ENCODE measurements around the gene NADK2. TPM values are rescaled to one million over a fixed set of nuclear protein-coding genes. Genes with fewer than 3 reads are reported as not detected.

NADK2 gene
- total RNA-seq, 2 donors from 2014 or later, result 23.4 to 30.1 TPM

DNA sequence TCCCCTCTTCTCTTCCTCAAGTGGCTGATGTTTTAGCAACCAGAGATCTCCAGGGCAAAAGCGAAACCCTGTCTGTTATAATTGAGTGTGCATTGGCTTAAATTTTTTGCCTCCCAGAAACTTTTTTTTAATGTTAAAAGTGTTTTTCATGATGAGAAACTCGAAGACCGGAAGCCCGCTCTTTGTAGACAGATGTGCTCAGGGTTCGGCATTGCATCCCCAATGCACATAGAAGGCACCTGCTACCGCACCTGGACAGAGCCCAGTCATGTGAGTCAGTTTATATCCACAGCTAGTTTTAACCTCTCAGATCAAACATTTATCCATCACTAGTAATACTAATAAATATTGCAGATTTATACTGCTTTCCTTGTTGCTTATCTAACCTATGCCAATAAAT lies 19.5 kb upstream of the NADK2 start:
- H3K4me1 ChIP-seq, result no peaks in the 10 kb centered on the region
- WGBS, 2 donors, result 87 to 88% methylated on average over 6 of the region's 6 CpGs
- TF ChIP-seq, protein P1, sequence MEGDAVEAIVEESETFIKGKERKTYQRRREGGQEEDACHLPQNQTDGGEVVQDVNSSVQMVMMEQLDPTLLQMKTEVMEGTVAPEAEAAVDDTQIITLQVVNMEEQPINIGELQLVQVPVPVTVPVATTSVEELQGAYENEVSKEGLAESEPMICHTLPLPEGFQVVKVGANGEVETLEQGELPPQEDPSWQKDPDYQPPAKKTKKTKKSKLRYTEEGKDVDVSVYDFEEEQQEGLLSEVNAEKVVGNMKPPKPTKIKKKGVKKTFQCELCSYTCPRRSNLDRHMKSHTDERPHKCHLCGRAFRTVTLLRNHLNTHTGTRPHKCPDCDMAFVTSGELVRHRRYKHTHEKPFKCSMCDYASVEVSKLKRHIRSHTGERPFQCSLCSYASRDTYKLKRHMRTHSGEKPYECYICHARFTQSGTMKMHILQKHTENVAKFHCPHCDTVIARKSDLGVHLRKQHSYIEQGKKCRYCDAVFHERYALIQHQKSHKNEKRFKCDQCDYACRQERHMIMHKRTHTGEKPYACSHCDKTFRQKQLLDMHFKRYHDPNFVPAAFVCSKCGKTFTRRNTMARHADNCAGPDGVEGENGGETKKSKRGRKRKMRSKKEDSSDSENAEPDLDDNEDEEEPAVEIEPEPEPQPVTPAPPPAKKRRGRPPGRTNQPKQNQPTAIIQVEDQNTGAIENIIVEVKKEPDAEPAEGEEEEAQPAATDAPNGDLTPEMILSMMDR (IDR thresholded peaks at IDR 0.05), result no peak
- no peak for TF ChIP-seq POLR2A (IDR thresholded peaks at IDR 0.05)
- no peaks in the 10 kb centered on the region for H3K9me3 ChIP-seq
- H3K27ac ChIP-seq, result no peak overlapping the region
- ATAC-seq (no peak), DNase-seq (no peak)
- H3K36me3 ChIP-seq (replicated peaks in 1 of 2; ENCODE audit: insufficient read depth in 1 of 2, low read depth in 2 of 2), result no peaks in the 10 kb centered on the region
- H3K4me3 ChIP-seq, result no peak overlapping the region
- H3K27me3 ChIP-seq, result no peaks in the 10 kb centered on the region
- intact Hi-C loops (cut with DNase I), result no loop called here

DNA sequence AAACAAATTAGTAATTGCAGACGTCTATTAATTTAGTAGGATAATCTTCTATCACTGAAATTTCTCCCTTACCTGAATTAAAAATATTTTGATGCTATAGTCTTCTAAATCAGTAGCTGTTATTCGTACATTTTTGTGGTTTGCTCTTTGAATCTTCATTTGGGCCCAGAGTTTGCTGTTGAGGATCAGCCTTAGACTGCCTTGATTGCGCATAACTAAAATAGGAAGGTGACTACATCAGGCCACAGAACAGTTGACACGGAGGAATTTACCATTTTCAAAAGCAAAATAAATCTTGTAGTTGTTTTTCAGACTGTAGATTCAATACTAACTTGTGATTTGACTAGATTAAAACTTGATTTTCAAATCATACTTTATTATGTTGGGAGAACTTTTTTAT lies 11.8 kb upstream of the NADK2 start:
- Histone ChIP-seq H3K4me1 (no peaks in the 10 kb centered on the region), H3K9me3 (no peaks in the 10 kb centered on the region), H3K27me3 (no peaks in the 10 kb centered on the region), H3K36me3 (replicated peaks in 1 of 2; ENCODE audit: insufficient read depth in 1 of 2, low read depth in 2 of 2) (no peaks in the 10 kb centered on the region), H3K4me3 (no peak overlapping the region), H3K27ac (no peak overlapping the region)
- no peak for ATAC-seq
- no peak for DNase-seq
- 67 to 70% methylated on average over 4 of the region's 4 CpGs for WGBS, 2 donors
- TF ChIP-seq POLR2A (IDR thresholded peaks at IDR 0.05), result no peak
- intact Hi-C loops (cut with DNase I), result no loop called here

DNA sequence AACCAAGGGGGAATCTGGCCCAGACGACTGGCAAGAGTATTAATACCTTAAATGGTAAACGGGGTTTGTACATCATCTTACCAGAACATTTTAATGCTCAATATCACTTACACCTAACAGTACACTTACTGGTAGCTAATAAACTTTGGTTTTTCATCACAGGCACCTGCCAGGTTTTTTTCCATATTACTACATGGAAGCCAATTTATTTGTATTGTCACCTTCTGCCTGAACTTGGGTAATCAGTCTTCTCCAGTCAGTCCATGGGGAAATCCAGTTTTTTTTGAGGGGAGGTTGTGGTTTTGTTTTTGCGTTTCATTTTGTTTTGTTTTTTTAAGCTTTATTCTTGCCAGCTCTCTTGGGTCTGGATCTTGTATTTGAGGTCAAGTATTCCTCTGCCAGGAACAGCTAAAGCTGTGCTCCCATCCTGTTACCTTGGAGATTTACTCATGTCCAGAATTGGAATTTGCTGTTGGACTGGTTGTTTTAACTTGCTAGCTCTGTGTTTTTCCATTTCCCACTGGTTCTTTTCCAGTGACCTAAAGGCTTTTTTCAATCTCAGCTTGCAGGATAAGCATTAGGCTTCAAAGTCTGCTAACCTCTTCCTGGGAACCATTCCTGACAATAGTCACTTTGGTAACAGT lies 11.1 kb upstream of the NADK2 start:
- WGBS, 2 donors, result 67 to 69% methylated on average over 3 of the region's 3 CpGs
- no peaks in the 10 kb centered on the region for H3K27me3 ChIP-seq
- no peak for ATAC-seq
- H3K9me3 ChIP-seq, result no peaks in the 10 kb centered on the region
- H3K4me1 ChIP-seq, result no peaks in the 10 kb centered on the region
- no peak overlapping the region for H3K27ac ChIP-seq
- H3K4me3 ChIP-seq, result no peak overlapping the region
- no peak for DNase-seq
- intact Hi-C loops (cut with DNase I), result no loop called here
- H3K36me3 ChIP-seq (replicated peaks in 1 of 2; ENCODE audit: insufficient read depth in 1 of 2, low read depth in 2 of 2), result no peaks in the 10 kb centered on the region
- TF ChIP-seq, protein P1 (IDR thresholded peaks at IDR 0.05), result no peak
- TF ChIP-seq POLR2A (IDR thresholded peaks at IDR 0.05), result no peak

DNA sequence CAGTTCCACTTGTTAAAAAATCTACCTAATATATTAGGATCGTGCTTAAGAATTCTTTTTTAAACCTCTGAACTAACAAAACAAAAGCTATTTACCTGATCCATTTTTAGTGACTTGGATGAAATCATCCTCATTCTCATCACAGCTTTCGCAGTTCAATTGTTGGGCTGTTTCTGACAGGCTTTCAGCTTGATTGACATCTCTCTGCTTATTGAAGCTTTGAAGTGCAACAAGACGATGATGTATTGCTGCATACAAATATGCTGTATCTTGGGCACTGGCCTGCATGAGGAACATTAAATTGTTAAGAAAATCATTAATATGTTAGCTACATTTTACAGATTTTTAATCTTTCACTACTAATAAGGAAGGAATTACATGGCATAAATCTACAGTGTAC lies 9.5 kb upstream of the NADK2 start:
- DNase-seq (no peak), ATAC-seq (no peak)
- TF ChIP-seq, protein P1 (IDR thresholded peaks at IDR 0.05), result no peak
- TF ChIP-seq POLR2A (IDR thresholded peaks at IDR 0.05), result no peak
- intact Hi-C loops (cut with DNase I), result no loop called here
- Histone ChIP-seq H3K4me1 (no peaks in the 10 kb centered on the region), H3K4me3 (no peak overlapping the region), H3K9me3 (no peaks in the 10 kb centered on the region), H3K27me3 (no peaks in the 10 kb centered on the region), H3K27ac (no peak overlapping the region), H3K36me3 (replicated peaks in 1 of 2; ENCODE audit: insufficient read depth in 1 of 2, low read depth in 2 of 2) (no peaks in the 10 kb centered on the region)
- 88 to 89% methylated on average over 3 of the region's 3 CpGs for WGBS, 2 donors

DNA sequence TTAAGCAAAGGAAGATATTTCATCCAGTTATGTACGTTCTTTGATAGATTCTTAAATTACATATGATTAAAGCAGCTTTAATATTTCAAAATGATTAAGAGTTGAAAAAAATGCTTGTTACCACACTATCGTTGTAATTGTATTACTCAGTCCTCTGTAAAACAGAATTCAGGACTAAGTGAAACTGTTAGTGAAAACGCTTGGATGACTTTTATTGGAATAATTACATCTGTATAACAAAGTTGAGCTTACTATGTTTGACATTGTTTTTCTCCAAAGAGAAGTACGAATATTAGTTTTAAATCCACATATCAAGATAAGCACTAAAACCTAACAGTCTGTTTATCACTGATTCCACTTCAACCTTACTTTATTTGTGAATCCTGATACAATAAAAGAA lies 8.7 kb upstream of the NADK2 start:
- H3K4me1 ChIP-seq, result no peaks in the 10 kb centered on the region
- no peaks in the 10 kb centered on the region for H3K36me3 ChIP-seq (replicated peaks in 1 of 2; ENCODE audit: insufficient read depth in 1 of 2, low read depth in 2 of 2)
- 60 to 64% methylated on average over 4 of the region's 4 CpGs for whole genome bisulfite sequencing, 2 donors
- H3K27me3 ChIP-seq, result no peaks in the 10 kb centered on the region
- H3K9me3 ChIP-seq, result no peaks in the 10 kb centered on the region
- no peak overlapping the region for H3K27ac ChIP-seq
- TF ChIP-seq, protein P1 (IDR thresholded peaks at IDR 0.05), result no peak
- TF ChIP-seq POLR2A (IDR thresholded peaks at IDR 0.05), result no peak
- ATAC-seq (no peak), DNase-seq (no peak)
- no peak overlapping the region for H3K4me3 ChIP-seq
- intact Hi-C loops (cut with DNase I), result no loop called here
